Thyroid gland (tissue), 4 donors: Measurements from ENCODE around the gene DCANP1. TPM values are rescaled to one million over a fixed set of nuclear protein-coding genes. Genes with fewer than 3 reads are reported as not detected.

Source experiments
- DNase-seq, 2 donors: peaks; one replicate each; pipeline ENCODE4 v3.0.0-alpha.2; 2019
- H3K27ac ChIP-seq, 3 donors: fragments of 200-600 bp; sonication (generic); 1 replicate in 2 of 3; 2 replicates in 1 of 3; pipeline ENCODE4 v1.5.1; 2016 to 2019; ENCODE audit warnings: mild to moderate bottlenecking in 1 of 3, moderate library complexity in 1 of 3
- H3K27me3 ChIP-seq: fragments of 200-600 bp; sonication (generic); one replicate; pipeline ENCODE4 v1.5.1; 2019
- H3K36me3 ChIP-seq, 2 donors: fragments of 200-600 bp; sonication (generic); one replicate each; pipeline ENCODE4 v1.5.1; 2016 to 2019
- H3K4me1 ChIP-seq, 2 donors: fragments of 200-600 bp; sonication (generic); one replicate each; pipeline ENCODE4 v1.5.1; 2017 to 2019
- H3K4me3 ChIP-seq, 3 donors: fragments of 200-600 bp; sonication (generic); replicated peaks in 1 of 3; 1 replicate in 2 of 3; 2 replicates in 1 of 3; pipeline ENCODE4 v1.5.1; 2016; ENCODE audit warnings: mild to moderate bottlenecking in 1 of 3
- H3K9me3 ChIP-seq: fragments of 200-600 bp; sonication (generic); one replicate; pipeline ENCODE4 v1.5.1; 2017
- POLR2A ChIP-seq, 2 donors: fragments of 450-650 bp; IDR thresholded peaks; one replicate each; pipeline ENCODE4 v1.6.1; 2017; ENCODE audit warnings: antibody characterized with exemption in 2 of 2, mild to moderate bottlenecking in 2 of 2, moderate library complexity in 1 of 2
- WGBS, 2 donors: methylation state at CpG; one replicate each; pipeline ENCODE4 v1.1.5; 2017; 5-methylcytosine and 5-hydroxymethylcytosine counted together
- intact Hi-C: fragments of 100-400 bp; cut with DNase I; formaldehyde crosslinking; loops from one replicate; pipeline ENCODE4 v1.15.1; 2023
- total RNA-seq, 4 donors: library from RNA; depleted of rRNA; stranded (reverse); fragments of >200 nt; gene quantifications; one replicate each; pipeline ENCODE4 v1.2.3, GENCODE V29; 2016
- TF ChIP-seq, protein P1 (sequence below), 6 experiments: fragments of 200-600 bp in 3 of 6; fragments of 450-650 bp in 3 of 6; sonication (generic) in 3 of 6; IDR thresholded peaks; one replicate each; pipeline ENCODE4 v1.5.1; 2016 to 2019; ENCODE audit warnings: antibody characterized with exemption in 6 of 6, mild to moderate bottlenecking in 2 of 6, inconsistent platforms in 1 of 6, moderate library complexity in 1 of 6

Gene DCANP1
- total RNA-seq, 4 donors from 2014 or later, result not detected

DNA sequence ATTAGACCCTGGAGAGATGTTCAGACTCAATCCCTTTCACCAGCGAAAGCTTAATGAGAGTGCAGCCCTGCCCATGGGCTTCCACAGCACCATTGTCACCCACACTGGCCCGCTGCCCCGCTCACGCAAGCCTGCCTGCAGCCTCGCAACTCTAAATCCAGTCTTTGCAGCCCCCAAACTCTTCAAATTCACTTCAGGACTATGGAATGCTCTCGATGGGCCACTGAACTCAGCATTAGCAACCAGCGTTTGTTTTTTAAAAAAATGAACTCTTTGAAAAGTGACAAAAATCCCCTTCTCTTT is 17.1 kb downstream of the DCANP1 start:
- no peaks in the 10 kb centered on the region for H3K27me3 ChIP-seq
- peaks cover 0 to 16% of the 10 kb centered on the region in 2 donors for H3K4me1 ChIP-seq
- no peaks in the 10 kb centered on the region for H3K9me3 ChIP-seq
- intact Hi-C loops, result no loop called here
- WGBS, 2 donors, result 52 to 53% methylated on average over 7 of the region's 7 CpGs
- TF ChIP-seq, protein P1, sequence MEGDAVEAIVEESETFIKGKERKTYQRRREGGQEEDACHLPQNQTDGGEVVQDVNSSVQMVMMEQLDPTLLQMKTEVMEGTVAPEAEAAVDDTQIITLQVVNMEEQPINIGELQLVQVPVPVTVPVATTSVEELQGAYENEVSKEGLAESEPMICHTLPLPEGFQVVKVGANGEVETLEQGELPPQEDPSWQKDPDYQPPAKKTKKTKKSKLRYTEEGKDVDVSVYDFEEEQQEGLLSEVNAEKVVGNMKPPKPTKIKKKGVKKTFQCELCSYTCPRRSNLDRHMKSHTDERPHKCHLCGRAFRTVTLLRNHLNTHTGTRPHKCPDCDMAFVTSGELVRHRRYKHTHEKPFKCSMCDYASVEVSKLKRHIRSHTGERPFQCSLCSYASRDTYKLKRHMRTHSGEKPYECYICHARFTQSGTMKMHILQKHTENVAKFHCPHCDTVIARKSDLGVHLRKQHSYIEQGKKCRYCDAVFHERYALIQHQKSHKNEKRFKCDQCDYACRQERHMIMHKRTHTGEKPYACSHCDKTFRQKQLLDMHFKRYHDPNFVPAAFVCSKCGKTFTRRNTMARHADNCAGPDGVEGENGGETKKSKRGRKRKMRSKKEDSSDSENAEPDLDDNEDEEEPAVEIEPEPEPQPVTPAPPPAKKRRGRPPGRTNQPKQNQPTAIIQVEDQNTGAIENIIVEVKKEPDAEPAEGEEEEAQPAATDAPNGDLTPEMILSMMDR (IDR thresholded peaks at IDR 0.05), result no peak
- no peak for TF ChIP-seq POLR2A (IDR thresholded peaks at IDR 0.05)
- H3K36me3 ChIP-seq, result no peaks in the 10 kb centered on the region
- DNase-seq, result peak; percentile 22 to 28
- H3K27ac ChIP-seq, result no peak overlapping the region
- no peak overlapping the region for H3K4me3 ChIP-seq

DNA sequence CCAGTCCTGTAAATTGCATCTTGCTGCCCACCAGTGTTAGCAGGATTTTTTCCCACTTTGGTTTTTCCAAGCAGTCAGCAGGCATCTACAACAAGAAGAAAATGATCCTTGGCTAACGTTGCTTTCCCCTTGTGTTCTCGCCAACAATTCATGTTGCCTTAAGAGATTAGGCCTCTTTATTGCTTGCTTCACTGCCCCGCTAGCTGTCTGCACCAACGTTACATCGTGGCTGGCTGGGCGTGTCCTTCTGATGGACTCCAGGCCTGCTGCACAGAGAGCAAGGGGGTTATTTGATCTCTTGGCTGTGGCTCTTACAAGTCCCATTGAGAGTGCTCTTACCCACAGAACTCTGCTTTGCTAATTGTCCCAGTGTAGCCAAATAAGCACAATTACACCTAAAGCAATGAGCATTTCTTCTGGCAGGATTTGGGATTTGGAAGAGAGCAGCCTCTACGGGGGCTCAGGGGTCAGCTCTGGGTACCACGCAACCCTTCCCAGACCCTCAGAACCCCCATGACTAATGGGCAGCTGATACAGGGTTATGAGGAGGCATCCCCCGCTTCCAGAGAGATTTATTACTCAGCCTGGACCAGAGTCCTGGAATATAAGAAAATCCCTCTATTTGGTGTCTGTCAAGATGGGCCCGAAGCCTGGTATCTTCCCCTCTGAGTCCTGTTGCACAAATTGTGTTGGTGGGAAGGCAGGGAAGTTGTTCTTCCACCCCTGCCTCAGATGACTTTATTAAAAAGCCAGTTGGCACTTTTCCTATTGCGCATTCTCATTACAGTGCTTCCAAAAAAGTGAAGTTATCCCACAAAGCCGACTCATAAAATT is 17.6 kb downstream of the DCANP1 start:
- Histone ChIP-seq H3K4me3 (no peak overlapping the region), H3K27ac (no peak overlapping the region), H3K9me3 (no peaks in the 10 kb centered on the region), H3K36me3 (no peaks in the 10 kb centered on the region), H3K27me3 (no peaks in the 10 kb centered on the region), H3K4me1 (peaks cover 0 to 16% of the 10 kb centered on the region in 2 donors)
- peak; percentile 82 to 85 for DNase-seq
- 23 to 49% methylated on average over 10 to 12 of the region's 12 CpGs for WGBS, 2 donors
- intact Hi-C loops, result no loop called here
- no peak for TF ChIP-seq POLR2A (IDR thresholded peaks at IDR 0.05)
- TF ChIP-seq, protein P1 (IDR thresholded peaks at IDR 0.05), result no peak

DNA sequence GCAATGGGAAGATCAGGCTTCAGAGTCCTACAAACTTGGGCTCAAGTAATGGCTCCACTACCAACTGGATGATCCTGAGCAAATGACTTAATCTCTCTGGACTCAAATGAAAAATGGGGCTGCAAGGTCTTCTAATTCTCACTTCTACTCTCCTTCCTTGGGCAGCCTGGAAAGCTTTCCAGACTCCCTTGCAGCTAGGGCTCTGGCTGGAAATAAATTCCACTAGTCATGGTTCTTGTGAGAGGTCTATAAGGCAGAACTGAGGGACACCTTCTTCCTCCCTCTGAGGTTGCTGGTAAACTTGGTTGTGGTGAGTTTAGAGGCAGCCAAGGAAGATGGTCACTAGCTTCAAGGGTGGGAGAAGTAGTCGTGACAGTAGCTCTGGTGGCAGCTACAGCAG is 18.6 kb downstream of the DCANP1 start:
- intact Hi-C loops, result no loop called here
- 88 to 94% methylated on average over 1 of the region's 1 CpG for WGBS, 2 donors
- no peak overlapping the region for H3K4me3 ChIP-seq
- no peaks in the 10 kb centered on the region for H3K9me3 ChIP-seq
- peaks cover 0 to 16% of the 10 kb centered on the region in 2 donors for H3K4me1 ChIP-seq
- H3K27ac ChIP-seq, result no peak overlapping the region
- TF ChIP-seq, protein P1 (IDR thresholded peaks at IDR 0.05), result no peak
- no peak for TF ChIP-seq POLR2A (IDR thresholded peaks at IDR 0.05)
- DNase-seq, result no peak
- no peaks in the 10 kb centered on the region for H3K36me3 ChIP-seq
- no peaks in the 10 kb centered on the region for H3K27me3 ChIP-seq

DNA sequence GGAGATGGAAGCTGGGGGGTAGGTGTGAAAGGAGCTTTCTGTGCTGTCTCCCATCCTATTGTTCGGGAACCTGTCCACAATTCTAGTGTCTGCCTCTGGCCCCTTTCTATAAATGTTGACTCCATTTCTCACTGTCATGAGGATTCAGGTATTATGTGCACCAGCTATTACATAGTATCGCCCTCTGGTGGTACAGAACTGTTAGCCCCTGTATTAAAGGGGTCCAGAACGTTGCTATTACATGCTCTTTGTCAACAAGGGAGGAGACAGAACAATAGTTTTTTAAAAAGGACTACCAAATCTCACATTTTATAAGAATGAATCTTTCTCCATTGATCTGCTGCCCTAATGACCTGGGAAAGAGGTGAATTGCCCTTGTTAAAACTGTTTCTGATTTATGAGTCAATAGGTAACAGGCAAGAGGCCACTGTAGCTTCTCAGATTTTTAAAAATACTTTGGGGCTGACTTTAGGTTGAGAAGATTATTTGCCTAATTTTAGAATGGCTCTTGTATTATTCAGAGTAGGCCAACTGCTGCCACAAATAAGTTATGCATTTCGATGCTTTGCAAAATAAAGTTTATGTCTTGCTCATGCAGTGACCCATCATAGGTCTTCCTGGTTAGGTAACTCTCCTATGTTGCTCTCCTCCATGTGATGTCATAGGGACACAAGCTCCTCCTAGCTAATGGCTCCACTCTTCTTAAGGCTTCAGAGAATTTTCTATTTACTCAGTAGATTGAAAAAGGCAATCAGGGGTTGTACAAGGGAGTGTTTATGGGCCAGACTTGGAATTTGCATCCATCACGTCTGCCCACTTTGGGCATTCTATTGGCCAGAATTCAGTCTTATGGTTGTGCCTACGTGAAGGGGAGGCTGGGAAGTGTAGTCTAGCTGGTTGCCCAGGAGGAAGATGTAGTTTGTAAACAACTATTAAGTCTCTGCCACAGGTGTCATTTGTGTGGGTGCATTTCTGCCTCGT is 20.8 kb downstream of the DCANP1 start:
- Histone ChIP-seq H3K9me3 (no peaks in the 10 kb centered on the region), H3K27me3 (no peaks in the 10 kb centered on the region), H3K36me3 (no peaks in the 10 kb centered on the region), H3K4me3 (no peak overlapping the region), H3K27ac (no peak overlapping the region), H3K4me1 (peaks cover 0 to 16% of the 10 kb centered on the region in 2 donors)
- DNase-seq, result no peak
- intact Hi-C loops, result no loop called here
- TF ChIP-seq POLR2A (IDR thresholded peaks at IDR 0.05), result no peak
- TF ChIP-seq, protein P1 (IDR thresholded peaks at IDR 0.05), result peak in 5 of 6 experiments; percentile 39 to 62 (median 45)
- WGBS, 2 donors, result 65 to 66% methylated on average over 7 of the region's 7 CpGs
